Memory B cell (primary cell): ENCODE data around the gene PRSS23.
A peak's percentile ranks its signal among the peaks of the same experiment; 100 is the strongest.
"Not testable (repeated sequence)": the region's sequence is repeated elsewhere in the genome, so short reads cannot be mapped to it uniquely, and the experiment has no call there.

Source experiments
- ATAC-seq: fragments of 150-1000 bp; cut with Tn5 transposase; 2 replicates; pipeline ENCODE4 v1.10.0; 2021; ENCODE audit warnings: low read depth, mild to moderate bottlenecking, moderate library complexity
- DNase-seq, 2 donors: peaks; one replicate each; pipeline ENCODE4 v3.0.0; 2022; ENCODE audit warnings: low spot score in 2 of 2
- H3K27ac Mint-ChIP-seq: one replicate; pipeline ENCODE4 v1.8.0; 2022; ENCODE audit warnings: mild to moderate bottlenecking, moderate library complexity, mixed read lengths
- H3K27me3 Mint-ChIP-seq: one replicate; pipeline ENCODE4 v1.8.0; 2022; ENCODE audit warnings: mixed read lengths
- H3K36me3 Mint-ChIP-seq: one replicate; pipeline ENCODE4 v1.8.0; 2022; ENCODE audit warnings: mild to moderate bottlenecking, mixed read lengths
- H3K4me1 Mint-ChIP-seq: one replicate; pipeline ENCODE4 v1.8.0; 2022; ENCODE audit warnings: mixed read lengths
- H3K4me3 Mint-ChIP-seq: one replicate; pipeline ENCODE4 v1.8.0; 2022; ENCODE audit warnings: mild to moderate bottlenecking, moderate library complexity, mixed read lengths
- H3K9me3 Mint-ChIP-seq: one replicate; pipeline ENCODE4 v1.8.0; 2022; ENCODE audit warnings: mixed read lengths

PRSS23 gene

DNA sequence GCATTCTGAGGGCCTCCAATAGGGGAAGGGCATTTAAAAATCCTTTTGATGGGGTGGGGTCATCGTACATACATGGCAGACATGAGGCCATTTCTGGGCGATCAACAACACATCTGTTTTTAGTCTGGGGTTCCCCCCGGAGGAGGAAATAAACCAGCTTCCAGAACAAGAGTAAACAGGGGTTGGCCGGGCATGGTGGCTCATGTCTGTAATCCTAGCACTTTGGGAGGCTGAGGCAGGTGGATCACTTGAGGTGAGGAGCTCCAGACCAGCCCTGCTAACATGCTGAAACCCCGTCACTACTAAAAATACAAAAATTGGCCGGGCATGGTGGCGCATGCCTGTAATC, 12.0 kb downstream of the PRSS23 start:
- Mint-ChIP-seq H3K27ac (no peak overlapping the region), H3K4me3 (no peak overlapping the region), H3K4me1 (no peaks in the 10 kb centered on the region), H3K27me3 (peaks cover 11% of the 10 kb centered on the region), H3K9me3 (no peaks in the 10 kb centered on the region), H3K36me3 (no peaks in the 10 kb centered on the region)
- ATAC-seq: no peak
- no peak for DNase-seq

DNA sequence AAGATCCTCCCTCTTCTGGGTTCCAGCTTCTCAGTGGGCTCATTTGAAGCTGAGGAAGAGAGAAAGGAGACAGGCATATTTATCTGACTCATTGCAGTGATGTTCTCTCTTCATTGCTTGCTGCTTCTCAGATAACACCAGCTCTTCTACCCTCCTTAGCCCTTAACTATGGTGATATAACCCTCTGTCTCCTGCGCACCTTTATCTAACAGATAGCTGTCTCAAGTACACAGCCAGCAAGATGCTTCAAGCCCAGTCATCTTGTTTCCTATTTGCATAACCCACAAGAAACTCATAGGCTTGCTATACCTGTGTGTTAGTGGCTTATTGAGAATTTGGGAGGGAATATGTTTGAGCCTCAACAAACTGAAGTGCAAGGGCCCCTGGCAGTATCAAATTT, 12.6 kb downstream of the PRSS23 start:
- no peak for ATAC-seq
- H3K27me3 Mint-ChIP-seq: peaks cover 10% of the 10 kb centered on the region
- H3K9me3 Mint-ChIP-seq: no peaks in the 10 kb centered on the region
- no peaks in the 10 kb centered on the region for H3K4me1 Mint-ChIP-seq
- no peaks in the 10 kb centered on the region for H3K36me3 Mint-ChIP-seq
- no peak for DNase-seq
- H3K4me3 Mint-ChIP-seq: no peak overlapping the region
- H3K27ac Mint-ChIP-seq: no peak overlapping the region

- ATAC-seq (no peak), DNase-seq (no peak)
- Mint-ChIP-seq H3K9me3 (no peaks in the 10 kb centered on the region), H3K4me1 (peaks cover 3% of the 10 kb centered on the region), H3K27ac (no peak overlapping the region), H3K27me3 (peaks cover 8% of the 10 kb centered on the region), H3K4me3 (no peak overlapping the region), H3K36me3 (no peaks in the 10 kb centered on the region)
These were observed 14.4 kb downstream of the PRSS23 start for GRCh38 chr11:86814775-86815174.

GRCh38 chr11:86815726-86816125, 15.4 kb downstream of the PRSS23 start:
- peaks cover 3% of the 10 kb centered on the region for H3K4me1 Mint-ChIP-seq
- no peaks in the 10 kb centered on the region for H3K36me3 Mint-ChIP-seq
- peaks cover 8% of the 10 kb centered on the region for H3K27me3 Mint-ChIP-seq
- ATAC-seq: no peak
- no peaks in the 10 kb centered on the region for H3K9me3 Mint-ChIP-seq
- H3K4me3 Mint-ChIP-seq: no peak overlapping the region
- DNase-seq: no peak
- no peak overlapping the region for H3K27ac Mint-ChIP-seq

DNA sequence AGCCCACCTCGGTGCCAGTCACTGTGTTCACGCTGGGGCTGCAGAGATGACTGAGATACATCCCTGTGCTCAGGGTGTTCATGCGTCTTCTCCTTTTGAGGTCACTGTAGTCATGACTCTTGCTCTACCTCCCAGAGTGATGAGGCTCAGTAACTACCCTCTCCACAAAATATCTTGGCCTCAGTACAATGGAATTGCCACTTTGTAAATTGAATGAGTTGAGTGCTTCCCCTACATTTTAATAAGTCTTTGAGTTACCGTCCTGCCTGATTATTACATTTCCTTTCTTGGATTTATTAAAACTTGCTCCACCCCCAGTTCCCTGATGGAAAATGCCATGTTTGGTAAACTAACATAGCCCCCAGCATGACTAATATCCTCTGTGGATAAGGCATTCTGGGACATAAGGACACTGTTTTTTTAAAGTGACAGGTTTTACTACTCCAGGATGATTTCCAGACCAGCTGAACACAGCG, 15.9 kb downstream of the PRSS23 start:
- no peak overlapping the region for H3K4me3 Mint-ChIP-seq
- H3K4me1 Mint-ChIP-seq: peaks cover 3% of the 10 kb centered on the region
- H3K36me3 Mint-ChIP-seq: no peaks in the 10 kb centered on the region
- H3K9me3 Mint-ChIP-seq: no peaks in the 10 kb centered on the region
- DNase-seq (no peak), ATAC-seq (no peak)
- no peak overlapping the region for H3K27ac Mint-ChIP-seq
- H3K27me3 Mint-ChIP-seq: peaks cover 8% of the 10 kb centered on the region

- no peak for ATAC-seq
- Mint-ChIP-seq H3K9me3 (no peaks in the 10 kb centered on the region), H3K36me3 (no peaks in the 10 kb centered on the region), H3K27ac (no peak overlapping the region), H3K4me1 (peaks cover 3% of the 10 kb centered on the region), H3K4me3 (no peak overlapping the region), H3K27me3 (peaks cover 8% of the 10 kb centered on the region)
- peak in 1 of 2 donors; percentile 8 for DNase-seq
These were observed 18.3 kb downstream of the PRSS23 start for GRCh38 chr11:86818462-86819192.

DNA sequence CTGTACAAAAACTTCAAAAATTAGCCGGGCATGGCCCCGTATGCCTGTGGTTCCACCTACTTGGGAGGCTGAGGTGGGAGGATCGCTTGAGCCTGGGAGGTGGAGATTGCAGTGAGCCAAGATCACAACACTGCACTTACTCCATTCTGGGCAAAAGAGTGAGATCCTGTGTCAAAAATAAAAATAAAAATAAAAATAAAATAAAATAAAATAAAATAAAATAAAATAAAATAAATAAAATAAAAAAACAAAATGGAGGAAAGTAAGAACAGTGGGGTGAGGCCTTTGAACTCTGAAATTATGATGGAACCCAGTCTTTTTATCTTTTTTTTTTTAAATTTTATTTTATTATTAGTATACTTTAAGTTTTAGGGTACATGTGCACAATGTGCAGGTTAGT, 23.8 kb downstream of the PRSS23 start:
- not testable (repeated sequence) for ATAC-seq, H3K4me3 Mint-ChIP-seq, H3K4me1 Mint-ChIP-seq, H3K36me3 Mint-ChIP-seq, H3K27ac Mint-ChIP-seq, DNase-seq, H3K9me3 Mint-ChIP-seq, H3K27me3 Mint-ChIP-seq

- not testable (repeated sequence) for H3K4me1 Mint-ChIP-seq, H3K4me3 Mint-ChIP-seq, H3K9me3 Mint-ChIP-seq, ATAC-seq, H3K27ac Mint-ChIP-seq, DNase-seq, H3K36me3 Mint-ChIP-seq
- H3K27me3 Mint-ChIP-seq: peaks cover 20% of the 10 kb centered on the region
These were observed 34.0 kb downstream of the PRSS23 start for GRCh38 chr11:86834376-86834775.

DNA sequence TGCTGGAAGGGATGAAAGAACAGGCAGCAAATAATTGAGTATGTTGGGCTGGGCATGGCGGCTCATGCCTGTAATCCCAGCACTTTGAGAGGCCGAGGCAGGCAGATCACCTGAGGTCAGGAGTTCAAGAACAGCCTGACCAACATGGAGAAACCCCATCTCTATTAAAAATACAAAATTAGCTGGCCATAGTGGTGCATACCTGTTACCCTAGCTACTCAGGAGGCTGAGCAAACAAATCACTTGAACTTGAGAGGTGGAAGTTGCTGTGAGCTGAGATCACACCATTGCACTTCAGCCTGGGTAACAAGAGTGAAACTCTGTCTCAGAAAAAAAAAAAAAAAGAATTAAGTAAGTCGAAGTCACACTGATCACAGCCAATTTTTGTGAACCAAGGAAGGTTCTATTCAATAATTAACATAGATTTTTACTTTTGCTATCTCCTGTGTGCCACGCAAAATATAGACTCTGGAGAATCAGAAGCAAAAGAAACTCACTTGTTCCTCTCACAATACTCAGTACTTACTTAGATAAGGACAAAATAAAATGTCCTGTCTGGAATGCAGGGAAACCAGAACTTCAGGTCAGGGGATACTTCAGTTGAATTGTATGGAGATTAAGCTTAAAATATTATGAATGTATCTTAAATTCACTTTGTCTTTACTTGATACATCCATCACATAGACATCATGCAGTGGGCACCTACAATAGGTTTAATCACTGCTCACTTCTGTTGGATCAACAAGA, 44.6 kb downstream of the PRSS23 start:
- not testable (repeated sequence) for DNase-seq, H3K9me3 Mint-ChIP-seq, H3K27ac Mint-ChIP-seq, H3K27me3 Mint-ChIP-seq, H3K36me3 Mint-ChIP-seq, H3K4me1 Mint-ChIP-seq, ATAC-seq, H3K4me3 Mint-ChIP-seq

DNA sequence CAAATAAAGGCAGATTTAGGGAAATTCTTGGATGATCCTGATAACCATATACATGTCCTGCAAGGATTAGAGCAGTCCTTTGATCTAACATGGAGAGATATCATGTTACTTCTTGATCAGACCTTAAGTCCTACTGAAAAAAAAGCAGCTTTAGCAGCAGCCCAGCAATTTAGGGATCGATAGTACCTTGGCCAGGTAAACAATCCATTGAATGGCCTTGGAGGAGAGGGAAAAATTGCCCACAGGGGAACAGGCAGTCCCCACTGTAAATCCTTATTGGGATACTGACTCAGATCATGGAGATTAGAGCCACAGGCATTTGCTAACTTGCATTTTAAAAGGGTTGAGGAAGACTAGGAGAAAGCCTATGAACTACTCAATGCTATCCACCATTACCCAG, 47.8 kb downstream of the PRSS23 start:
- no peaks in the 10 kb centered on the region for H3K36me3 Mint-ChIP-seq
- ATAC-seq (no peak), DNase-seq (no peak)
- no peak overlapping the region for H3K4me3 Mint-ChIP-seq
- H3K27me3 Mint-ChIP-seq: no peaks in the 10 kb centered on the region
- H3K27ac Mint-ChIP-seq: no peak overlapping the region
- peaks cover 3% of the 10 kb centered on the region for H3K9me3 Mint-ChIP-seq
- no peaks in the 10 kb centered on the region for H3K4me1 Mint-ChIP-seq

DNA sequence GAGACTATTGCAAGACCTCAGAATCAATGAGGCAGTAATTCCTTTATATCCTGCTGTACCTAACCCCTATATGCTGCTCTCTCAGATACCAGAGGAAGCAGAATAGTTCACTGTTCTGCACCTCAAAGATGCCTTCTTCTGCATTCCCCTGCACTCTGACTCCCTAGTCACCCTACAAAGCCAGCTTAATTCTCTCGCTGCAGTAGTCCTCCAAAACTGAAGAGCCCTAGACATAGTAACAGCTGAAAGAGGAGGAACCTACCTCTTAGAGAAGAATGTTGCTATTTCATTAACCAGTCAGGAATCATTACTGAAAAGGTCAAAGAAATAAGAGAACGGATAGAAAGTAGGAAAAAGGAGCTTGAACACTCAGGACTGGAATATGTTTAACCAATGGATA, 49.3 kb downstream of the PRSS23 start:
- Mint-ChIP-seq H3K4me3 (no peak overlapping the region), H3K9me3 (no peaks in the 10 kb centered on the region), H3K27me3 (peaks cover 2% of the 10 kb centered on the region), H3K4me1 (no peaks in the 10 kb centered on the region), H3K27ac (no peak overlapping the region), H3K36me3 (no peaks in the 10 kb centered on the region)
- DNase-seq (no peak), ATAC-seq (no peak)
